NB4 (cell line): ENCODE measurements around the gene ARHGAP26.

Experiments used
- DNase-seq: peaks from one replicate; pipeline ENCODE4 v3.0.0; 2010; ENCODE audit warnings: low read depth
- H3K4me3 ChIP-seq: one replicate; pipeline ENCODE4 v1.5.1; 2011; ENCODE audit warnings: mild to moderate bottlenecking, low read depth, low read length, moderate library complexity
- CTCF ChIP-seq: IDR thresholded peaks from one replicate; pipeline ENCODE4 v1.5.1; 2012; ENCODE audit warnings: low read depth, low read length
- MAX ChIP-seq: IDR thresholded peaks from 2 replicates; pipeline ENCODE4 v1.6.1; 2011; ENCODE audit warnings: low read depth, low read length
- MYC ChIP-seq: IDR thresholded peaks from 2 replicates; pipeline ENCODE4 v1.6.1; 2011; ENCODE audit warnings: low read depth, low read length
- POLR2A ChIP-seq: IDR thresholded peaks from 2 replicates; pipeline ENCODE4 v1.6.1; 2011; ENCODE audit warnings: mild to moderate bottlenecking; ENCODE audit not compliant: insufficient read length; ENCODE audit errors: extremely low read depth

Gene ARHGAP26

GRCh38 chr5:142811866-142812557 is 41.8 kb downstream of the ARHGAP26 start:
- TF ChIP-seq POLR2A (no peak), MYC (no peak), MAX (no peak)
- H3K4me3 ChIP-seq, result no peak overlapping the region
- DNase-seq, result peak; percentile 42

GRCh38 chr5:142813220-142813619 is 43.0 kb downstream of the ARHGAP26 start:
- TF ChIP-seq MYC, result no peak
- TF ChIP-seq MAX, result no peak
- TF ChIP-seq POLR2A, result no peak
- no peak for TF ChIP-seq CTCF

GRCh38 chr5:142814122-142814521 is 43.9 kb downstream of the ARHGAP26 start:
- H3K4me3 ChIP-seq, result no peak overlapping the region
- DNase-seq, result no peak
- TF ChIP-seq MAX (no peak), MYC (no peak), CTCF (no peak), POLR2A (no peak)

More at GRCh38 chr5:142813220-142813619, 43.0 kb downstream of the ARHGAP26 start:
- no peak for DNase-seq
- H3K4me3 ChIP-seq, result no peak overlapping the region

GRCh38 chr5:142815469-142815868 is 45.3 kb downstream of the ARHGAP26 start:
- DNase-seq, result no peak
- TF ChIP-seq CTCF (no peak), MYC (no peak)

GRCh38 chr5:142816531-142817430 is 46.6 kb downstream of the ARHGAP26 start:
- TF ChIP-seq POLR2A, result no peak
- no peak for TF ChIP-seq MYC
- TF ChIP-seq CTCF, result no peak
- TF ChIP-seq MAX, result no peak
- DNase-seq, result no peak
- no peak overlapping the region for H3K4me3 ChIP-seq

More at GRCh38 chr5:142815469-142815868, 45.3 kb downstream of the ARHGAP26 start:
- H3K4me3 ChIP-seq, result no peak overlapping the region

GRCh38 chr5:142817949-142818431 is 47.8 kb downstream of the ARHGAP26 start:
- DNase-seq, result no peak
- H3K4me3 ChIP-seq, result no peak overlapping the region
- TF ChIP-seq MAX, result no peak
